ENCODE measurements around the gene EREG. TPM values are rescaled to one million over a fixed set of nuclear protein-coding genes. Genes with fewer than 3 reads are reported as not detected.

The EREG gene
- polyA plus RNA-seq, 2 of the 4 experiments (the other 2 are of a cell fraction), result 34.0 to 102 TPM

DNA sequence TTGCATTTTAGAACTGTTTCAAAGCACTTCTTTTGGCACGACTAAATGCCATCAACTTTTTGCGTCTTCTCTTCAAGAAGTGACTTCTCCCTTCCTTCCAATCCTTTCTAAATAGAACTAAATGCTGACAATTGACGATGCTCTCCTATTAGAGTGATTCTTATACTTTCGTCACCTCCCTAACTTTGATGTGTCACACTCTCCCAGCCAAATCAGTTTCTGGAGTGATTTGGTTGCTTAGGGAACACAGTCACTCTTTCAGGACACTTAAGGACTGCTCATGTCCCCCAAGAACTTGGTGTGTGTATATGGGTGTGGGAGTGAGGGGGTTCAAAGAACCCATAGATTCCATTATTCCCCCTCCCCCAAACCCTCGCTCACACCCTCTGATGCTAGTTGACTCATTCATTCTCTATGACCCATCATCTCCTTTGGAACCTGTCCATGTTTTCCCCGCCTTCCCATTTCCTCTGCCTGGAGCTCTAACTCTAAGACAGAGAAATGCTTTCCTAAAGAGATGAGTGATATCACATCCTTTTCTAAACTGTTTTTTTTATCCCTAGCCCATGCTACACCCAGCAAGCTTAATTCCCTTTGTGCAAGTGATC, 53.2 kb downstream of the EREG start:
- CTCF ChIA-PET, result no interaction called here
- TF ChIP-seq GATA3 (IDR thresholded peaks at IDR 0.05; ENCODE audit: borderline replicate concordance) (no peak), JUNB (IDR thresholded peaks at IDR 0.05) (peak; percentile 33; the same call in 1 of the 2 replicates), FOSL2 (IDR thresholded peaks at IDR 0.05) (no peak), FOSL2 (CRISPR knock-in tag; IDR thresholded peaks at IDR 0.05) (peak; percentile 28; the same call in 1 of the 2 replicates)
- peak overlapping the region; percentile 28 to 58; a peak in 5 of 6 replicates for H3K27ac ChIP-seq
- POLR2A ChIA-PET, result no interaction called here
- 50% methylated on average over 6 of the region's 6 CpGs for WGBS (ENCODE audit: missing lambda C conversion rate)
- no peaks in the 10 kb centered on the region for H3K9me3 ChIP-seq
- no peak overlapping the region for H3K4me3 ChIP-seq
- ATAC-seq (peak; percentile 56 to 76; a peak in 4 of 6 replicates), DNase-seq (ENCODE audit: low read depth in 1 of 2, low spot score in 1 of 2) (peak; percentile 4 to 48), FAIRE-seq (no peak)
- H3K4me1 ChIP-seq, result peaks cover 24% of the 10 kb centered on the region
- H3K4me2 ChIP-seq, result peak overlapping the region; percentile 59

DNA sequence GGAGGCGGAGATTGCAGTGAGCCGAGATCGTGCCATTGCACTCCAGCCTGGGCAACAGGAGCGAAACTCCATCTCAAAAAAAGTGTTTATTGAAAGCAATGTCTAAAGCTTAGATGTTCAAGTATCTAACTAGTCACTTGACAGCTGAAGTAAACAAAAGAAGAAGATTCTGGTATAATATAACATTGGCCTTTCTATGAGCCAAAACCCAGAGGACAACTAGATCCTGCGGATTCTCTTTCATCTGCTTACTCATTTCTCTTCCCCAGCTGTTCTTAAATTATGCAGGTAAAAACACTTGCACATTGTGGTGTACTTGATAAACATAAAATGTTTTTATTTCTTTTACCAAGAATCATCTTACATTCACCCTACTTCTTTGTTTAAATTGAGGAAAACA, 55.9 kb downstream of the EREG start:
- DNase-seq (ENCODE audit: low read depth in 1 of 2, low spot score in 1 of 2), result no peak
- no peaks in the 10 kb centered on the region for H3K9me3 ChIP-seq
- no peak for FAIRE-seq
- ATAC-seq, result no peak
- POLR2A ChIA-PET, result no interaction called here
- no peak overlapping the region for H3K4me2 ChIP-seq
- TF ChIP-seq JUN (IDR thresholded peaks at IDR 0.05) (no peak), NFE2L2 (conservative IDR thresholded peaks at IDR 0.05; ENCODE audit: low read length) (no peak), HOXA7 (CRISPR knock-in tag; IDR thresholded peaks at IDR 0.05) (no peak), HDAC2 (IDR thresholded peaks at IDR 0.05) (no peak), EP300 (IDR thresholded peaks at IDR 0.05) (no peak), HOXB5 (CRISPR knock-in tag; IDR thresholded peaks at IDR 0.05) (no peak), EHMT2 (IDR thresholded peaks at IDR 0.05; ENCODE audit: low read depth) (no peak), CBX8 (IDR thresholded peaks at IDR 0.05) (no peak)
- TF ChIP-seq, protein P1, sequence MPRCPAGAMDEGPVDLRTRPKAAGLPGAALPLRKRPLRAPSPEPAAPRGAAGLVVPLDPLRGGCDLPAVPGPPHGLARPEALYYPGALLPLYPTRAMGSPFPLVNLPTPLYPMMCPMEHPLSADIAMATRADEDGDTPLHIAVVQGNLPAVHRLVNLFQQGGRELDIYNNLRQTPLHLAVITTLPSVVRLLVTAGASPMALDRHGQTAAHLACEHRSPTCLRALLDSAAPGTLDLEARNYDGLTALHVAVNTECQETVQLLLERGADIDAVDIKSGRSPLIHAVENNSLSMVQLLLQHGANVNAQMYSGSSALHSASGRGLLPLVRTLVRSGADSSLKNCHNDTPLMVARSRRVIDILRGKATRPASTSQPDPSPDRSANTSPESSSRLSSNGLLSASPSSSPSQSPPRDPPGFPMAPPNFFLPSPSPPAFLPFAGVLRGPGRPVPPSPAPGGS (IDR thresholded peaks at IDR 0.05), result no peak
- TF ChIP-seq, protein P2, sequence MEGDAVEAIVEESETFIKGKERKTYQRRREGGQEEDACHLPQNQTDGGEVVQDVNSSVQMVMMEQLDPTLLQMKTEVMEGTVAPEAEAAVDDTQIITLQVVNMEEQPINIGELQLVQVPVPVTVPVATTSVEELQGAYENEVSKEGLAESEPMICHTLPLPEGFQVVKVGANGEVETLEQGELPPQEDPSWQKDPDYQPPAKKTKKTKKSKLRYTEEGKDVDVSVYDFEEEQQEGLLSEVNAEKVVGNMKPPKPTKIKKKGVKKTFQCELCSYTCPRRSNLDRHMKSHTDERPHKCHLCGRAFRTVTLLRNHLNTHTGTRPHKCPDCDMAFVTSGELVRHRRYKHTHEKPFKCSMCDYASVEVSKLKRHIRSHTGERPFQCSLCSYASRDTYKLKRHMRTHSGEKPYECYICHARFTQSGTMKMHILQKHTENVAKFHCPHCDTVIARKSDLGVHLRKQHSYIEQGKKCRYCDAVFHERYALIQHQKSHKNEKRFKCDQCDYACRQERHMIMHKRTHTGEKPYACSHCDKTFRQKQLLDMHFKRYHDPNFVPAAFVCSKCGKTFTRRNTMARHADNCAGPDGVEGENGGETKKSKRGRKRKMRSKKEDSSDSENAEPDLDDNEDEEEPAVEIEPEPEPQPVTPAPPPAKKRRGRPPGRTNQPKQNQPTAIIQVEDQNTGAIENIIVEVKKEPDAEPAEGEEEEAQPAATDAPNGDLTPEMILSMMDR (IDR thresholded peaks at IDR 0.05), result no peak
- WGBS (ENCODE audit: missing lambda C conversion rate), result 97% methylated on average over 5 of the region's 5 CpGs
- H3K4me1 ChIP-seq, result peaks cover 26% of the 10 kb centered on the region
- no peak overlapping the region for H3K4me3 ChIP-seq
- no peak overlapping the region for H3K27ac ChIP-seq
- CTCF ChIA-PET, result no interaction called here

DNA sequence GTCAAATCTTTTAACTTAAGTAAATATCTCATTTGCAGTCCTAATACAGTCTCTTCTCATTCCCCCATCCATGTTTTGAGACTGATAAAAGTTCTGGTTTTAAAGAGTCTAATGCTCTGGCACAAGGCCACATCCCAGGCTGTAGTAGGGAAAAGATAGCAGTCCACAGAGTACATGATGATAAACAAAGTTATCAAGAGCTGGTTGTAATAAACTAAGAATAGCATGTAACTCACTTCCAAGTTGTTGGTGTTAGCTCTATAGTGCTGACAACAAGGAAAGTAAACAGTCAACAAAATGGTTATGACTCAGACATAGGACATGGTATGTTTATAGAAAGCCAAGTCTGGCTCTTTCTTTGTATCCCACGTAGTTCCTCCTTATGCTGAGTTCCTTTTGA, 58.2 kb downstream of the EREG start:
- Histone ChIP-seq H3K4me2 (peak overlapping the region; percentile 12; the same call in 1 of the 3 replicates), H3K4me3 (no peak overlapping the region), H3K27ac (no peak overlapping the region), H3K4me1 (peaks cover 20% of the 10 kb centered on the region), H3K9me3 (no peaks in the 10 kb centered on the region)
- DNase-seq (ENCODE audit: low read depth in 1 of 2, low spot score in 1 of 2), result peak in 1 of 2 experiments; percentile 52
- TF ChIP-seq FOSL2 (IDR thresholded peaks at IDR 0.05) (no peak), FOSL2 (CRISPR knock-in tag; IDR thresholded peaks at IDR 0.05) (peak; percentile 51), JUNB (IDR thresholded peaks at IDR 0.05) (no peak)
- peak; percentile 47 to 85; a peak in 4 of 6 replicates for ATAC-seq
- no peak for FAIRE-seq
- WGBS (ENCODE audit: missing lambda C conversion rate), result 0% methylated on average over 1 of the region's 1 CpG
- POLR2A ChIA-PET, result no interaction called here
- CTCF ChIA-PET, result no interaction called here

DNA sequence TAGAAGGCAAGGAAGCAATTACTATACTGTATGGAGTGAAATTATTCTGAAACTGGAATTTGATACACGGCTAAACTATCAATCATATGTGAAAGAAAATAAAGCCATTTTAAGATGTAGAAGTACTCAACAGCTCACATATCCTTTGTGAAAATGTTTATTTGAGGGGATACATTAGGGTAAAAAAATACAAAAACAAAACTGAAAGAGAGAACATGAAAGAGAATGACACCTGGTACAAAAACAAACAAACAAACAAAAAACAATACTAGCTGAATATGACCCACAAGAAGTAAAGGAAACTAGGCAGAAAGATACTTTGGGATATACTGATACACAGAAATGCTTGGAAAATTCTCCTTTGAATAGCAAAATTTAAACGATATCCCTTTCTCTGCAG, 59.2 kb downstream of the EREG start:
- POLR2A ChIA-PET, result no interaction called here
- peaks cover 11% of the 10 kb centered on the region; the same call in 1 of the 3 replicates for H3K4me1 ChIP-seq
- 92% methylated on average over 2 of the region's 2 CpGs for WGBS (ENCODE audit: missing lambda C conversion rate)
- TF ChIP-seq RNF2 (IDR thresholded peaks at IDR 0.05; ENCODE audit: borderline replicate concordance, low read depth) (no peak), SREBF2 (IDR thresholded peaks at IDR 0.05) (no peak)
- TF ChIP-seq, protein P3, sequence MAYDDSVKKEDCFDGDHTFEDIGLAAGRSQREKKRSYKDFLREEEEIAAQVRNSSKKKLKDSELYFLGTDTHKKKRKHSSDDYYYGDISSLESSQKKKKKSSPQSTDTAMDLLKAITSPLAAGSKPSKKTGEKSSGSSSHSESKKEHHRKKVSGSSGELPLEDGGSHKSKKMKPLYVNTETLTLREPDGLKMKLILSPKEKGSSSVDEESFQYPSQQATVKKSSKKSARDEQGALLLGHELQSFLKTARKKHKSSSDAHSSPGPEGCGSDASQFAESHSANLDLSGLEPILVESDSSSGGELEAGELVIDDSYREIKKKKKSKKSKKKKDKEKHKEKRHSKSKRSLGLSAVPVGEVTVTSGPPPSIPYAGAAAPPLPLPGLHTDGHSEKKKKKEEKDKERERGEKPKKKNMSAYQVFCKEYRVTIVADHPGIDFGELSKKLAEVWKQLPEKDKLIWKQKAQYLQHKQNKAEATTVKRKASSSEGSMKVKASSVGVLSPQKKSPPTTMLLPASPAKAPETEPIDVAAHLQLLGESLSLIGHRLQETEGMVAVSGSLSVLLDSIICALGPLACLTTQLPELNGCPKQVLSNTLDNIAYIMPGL (CRISPR knock-in tag; IDR thresholded peaks at IDR 0.05; ENCODE audit: borderline replicate concordance), result no peak
- DNase-seq (ENCODE audit: low read depth in 1 of 2, low spot score in 1 of 2) (no peak), FAIRE-seq (no peak), ATAC-seq (no peak)
- H3K4me3 ChIP-seq, result no peak overlapping the region
- CTCF ChIA-PET, result no interaction called here
- no peak overlapping the region for H3K4me2 ChIP-seq
- no peak overlapping the region for H3K27ac ChIP-seq
- H3K9me3 ChIP-seq, result no peaks in the 10 kb centered on the region

Measured in A549 (cell line).